Uterus (tissue), 4 donors: Measurements from ENCODE around the gene TIMM50. TPM values are rescaled to one million over a fixed set of nuclear protein-coding genes. Genes with fewer than 3 reads are reported as not detected.

Source experiments
- DNase-seq, 2 donors: peaks; one replicate each; pipeline ENCODE4 v3.0.0-alpha.2; 2019 to 2020
- H3K27ac ChIP-seq, 2 donors: fragments of 200-600 bp; sonication (generic); 1 replicate in 1 of 2; 2 replicates in 1 of 2; pipeline ENCODE4 v1.5.1; 2016 to 2018
- H3K27me3 ChIP-seq, 2 donors: fragments of 200-600 bp; sonication (generic); one replicate each; pipeline ENCODE4 v1.5.1; 2018 to 2019; ENCODE audit warnings: control low read depth in 1 of 2
- H3K36me3 ChIP-seq, 2 donors: fragments of 200-600 bp; sonication (generic); one replicate each; pipeline ENCODE4 v1.5.1; 2019; ENCODE audit warnings: control low read depth in 1 of 2
- H3K4me1 ChIP-seq, 2 donors: fragments of 200-600 bp; sonication (generic); one replicate each; pipeline ENCODE4 v1.5.1; 2018 to 2019; ENCODE audit warnings: control low read depth in 1 of 2
- H3K4me3 ChIP-seq, 2 donors: fragments of 200-600 bp; sonication (generic); 1 replicate in 1 of 2; 2 replicates in 1 of 2; pipeline ENCODE4 v1.5.1; 2018 to 2019; ENCODE audit warnings: mild to moderate bottlenecking in 1 of 2
- H3K9me3 ChIP-seq, 2 donors: fragments of 200-600 bp; sonication (generic); one replicate each; pipeline ENCODE4 v1.5.1; 2019; ENCODE audit warnings: control low read depth in 1 of 2
- CTCF ChIP-seq, 4 experiments: fragments of 200-600 bp in 2 of 4; fragments of 450-650 bp in 2 of 4; sonication (generic) in 2 of 4; IDR thresholded peaks; one replicate each; pipeline ENCODE4 v1.5.1; 2016 to 2019; ENCODE audit warnings: antibody characterized with exemption in 4 of 4, mild to moderate bottlenecking in 2 of 4, moderate library complexity in 1 of 4
- POLR2A ChIP-seq, 2 donors: fragments of 450-650 bp; IDR thresholded peaks; one replicate each; pipeline ENCODE4 v1.6.1; 2016; ENCODE audit warnings: antibody characterized with exemption in 2 of 2, mild to moderate bottlenecking in 1 of 2, moderate library complexity in 1 of 2
- intact Hi-C: fragments of 100-400 bp; cut with DNase I; formaldehyde crosslinking; loops from one replicate; pipeline ENCODE4 v1.15.1; 2023; ENCODE audit warnings: low total_unique reads
- total RNA-seq, 4 donors: library from RNA; depleted of rRNA in 3 of 4; stranded (reverse); fragments of >200 nt in 3 of 4; gene quantifications; one replicate each; pipeline versions ENCODE4 v1.1.0 to v1.2.4, GENCODE V29; 2014 to 2023
- donor health status: DM: yes; HTN: yes; CAD: no.

The TIMM50 gene
- total RNA-seq, 4 donors from 2014 or later: 21.0 to 48.6 (median 28.5) TPM

- Histone ChIP-seq H3K27ac (no peak overlapping the region), H3K27me3 (no peaks in the 10 kb centered on the region), H3K4me1 (peaks cover 0 to 7% of the 10 kb centered on the region in 2 donors), H3K4me3 (peak overlapping the region; percentile 81 to 97), H3K9me3 (no peaks in the 10 kb centered on the region), H3K36me3 (no peaks in the 10 kb centered on the region)
- intact Hi-C loops: no loop called here
- DNase-seq: no peak
- TF ChIP-seq CTCF (IDR thresholded peaks at IDR 0.05) (no peak), POLR2A (IDR thresholded peaks at IDR 0.05) (no peak)
Observed at GRCh38 chr19:39481676-39482075, 1.0 kb downstream of the TIMM50 start.

- intact Hi-C loops: no loop called here
- H3K9me3 ChIP-seq: no peaks in the 10 kb centered on the region
- no peak for DNase-seq
- no peaks in the 10 kb centered on the region for H3K27me3 ChIP-seq
- peaks cover 0 to 7% of the 10 kb centered on the region in 2 donors for H3K4me1 ChIP-seq
- no peak overlapping the region for H3K27ac ChIP-seq
- H3K4me3 ChIP-seq: no peak overlapping the region
- H3K36me3 ChIP-seq: no peaks in the 10 kb centered on the region
- no peak for TF ChIP-seq CTCF (IDR thresholded peaks at IDR 0.05)
- TF ChIP-seq POLR2A (IDR thresholded peaks at IDR 0.05): no peak
Observed at GRCh38 chr19:39483141-39483540, 2.5 kb downstream of the TIMM50 start.

GRCh38 chr19:39489756-39490155, 9.1 kb downstream of the TIMM50 start:
- Histone ChIP-seq H3K9me3 (no peaks in the 10 kb centered on the region), H3K36me3 (no peaks in the 10 kb centered on the region), H3K27ac (no peak overlapping the region), H3K4me1 (no peaks in the 10 kb centered on the region), H3K4me3 (no peak overlapping the region), H3K27me3 (no peaks in the 10 kb centered on the region)
- DNase-seq: no peak
- no peak for TF ChIP-seq CTCF (IDR thresholded peaks at IDR 0.05)
- no peak for TF ChIP-seq POLR2A (IDR thresholded peaks at IDR 0.05)
- intact Hi-C loops: no loop called here

GRCh38 chr19:39492225-39492624, 11.6 kb downstream of the TIMM50 start:
- no peak for DNase-seq
- Histone ChIP-seq H3K4me1 (no peaks in the 10 kb centered on the region), H3K36me3 (no peaks in the 10 kb centered on the region), H3K4me3 (no peak overlapping the region), H3K27ac (no peak overlapping the region), H3K9me3 (no peaks in the 10 kb centered on the region), H3K27me3 (peaks cover under 1 to 7% of the 10 kb centered on the region in 2 donors)
- intact Hi-C loops: no loop called here
- no peak for TF ChIP-seq CTCF (IDR thresholded peaks at IDR 0.05)
- no peak for TF ChIP-seq POLR2A (IDR thresholded peaks at IDR 0.05)

GRCh38 chr19:39492788-39493187, 12.2 kb downstream of the TIMM50 start:
- no peak overlapping the region for H3K4me3 ChIP-seq
- no peaks in the 10 kb centered on the region for H3K9me3 ChIP-seq
- peaks cover 6 to 11% of the 10 kb centered on the region in 2 donors for H3K27me3 ChIP-seq
- intact Hi-C loops: no loop called here
- no peaks in the 10 kb centered on the region for H3K36me3 ChIP-seq
- no peak for TF ChIP-seq POLR2A (IDR thresholded peaks at IDR 0.05)
- H3K27ac ChIP-seq: no peak overlapping the region
- no peak for DNase-seq
- peaks cover 0 to 2% of the 10 kb centered on the region in 2 donors for H3K4me1 ChIP-seq

GRCh38 chr19:39494661-39495060, 14.0 kb downstream of the TIMM50 start:
- peaks cover 16 to 21% of the 10 kb centered on the region in 2 donors for H3K27me3 ChIP-seq
- H3K27ac ChIP-seq: no peak overlapping the region
- no peak for TF ChIP-seq POLR2A (IDR thresholded peaks at IDR 0.05)
- TF ChIP-seq CTCF (IDR thresholded peaks at IDR 0.05): no peak
- H3K9me3 ChIP-seq: no peaks in the 10 kb centered on the region
- H3K4me1 ChIP-seq: peaks cover 0 to 15% of the 10 kb centered on the region in 2 donors
- no peak for DNase-seq
- H3K4me3 ChIP-seq: no peak overlapping the region
- intact Hi-C loops: no loop called here
- no peaks in the 10 kb centered on the region for H3K36me3 ChIP-seq
